AG04449 (cell line): ENCODE measurements around the gene MARF1.

Source experiments
- CTCF ChIA-PET: fragments of 350-600 bp; formaldehyde crosslinking; extraction: SDS; loops from one replicate; lab custom pipeline; 2021; ENCODE audit warnings: antibody characterized with exemption; lab: Yijun Ruan, JAX
- POLR2A ChIA-PET: fragments of 400-600, 350-600 bp; formaldehyde crosslinking; extraction: SDS; loops from one replicate; lab custom pipeline; 2020; ENCODE audit warnings: antibody characterized with exemption, inconsistent platforms; lab: Yijun Ruan, JAX
- DNase-seq: peaks from one replicate; pipeline ENCODE4 v3.0.0-alpha.2; 2010; ENCODE audit warnings: low read depth, low spot score
- H3K4me3 ChIP-seq: 2 replicates; pipeline ENCODE4 v1.5.1; 2011; ENCODE audit warnings: low read depth, mild to moderate bottlenecking, control low read depth, low read length
- CTCF ChIP-seq: IDR thresholded peaks from one replicate; pipeline ENCODE4 v1.5.1; 2011; ENCODE audit warnings: mild to moderate bottlenecking, moderate library complexity, low read length, control low read depth, inconsistent platforms; ENCODE audit not compliant: insufficient read depth; ENCODE audit errors: missing control alignments

The MARF1 gene

GRCh38 chr16:15597822-15598647 is 44.9 kb downstream of the MARF1 start:
- H3K4me3 ChIP-seq, result no peak overlapping the region
- CTCF ChIA-PET, result interaction anchor here (0.8 kb wide), 1 partner anchor 47 kb away, joined by 3 read pairs; no protein-coding TSS in a partner anchor
- POLR2A ChIA-PET, result no interaction called here
- TF ChIP-seq CTCF, result no peak
- DNase-seq, result no peak

- TF ChIP-seq CTCF, result no peak
- POLR2A ChIA-PET, result interaction anchor here (0.7 kb wide), 1 partner anchor 25 kb away, joined by 4 read pairs; no protein-coding TSS in a partner anchor
- CTCF ChIA-PET, result interaction anchor here (2.2 kb wide), 1 partner anchor 11 kb away, joined by 5 read pairs; no protein-coding TSS in a partner anchor
- H3K4me3 ChIP-seq, result no peak overlapping the region
- no peak for DNase-seq
Measured at GRCh38 chr16:15597135-15597534, 45.8 kb downstream of the MARF1 start.

GRCh38 chr16:15594711-15595320 is 48.1 kb downstream of the MARF1 start:
- CTCF ChIA-PET, result interaction anchor here (1.2 to 2.2 kb wide), 3 partner anchors 11 to 109 kb away, joined by 3 to 5 read pairs (median 3); no protein-coding TSS in a partner anchor
- TF ChIP-seq CTCF, result no peak
- POLR2A ChIA-PET, result no interaction called here
- no peak overlapping the region for H3K4me3 ChIP-seq
- no peak for DNase-seq

- no peak for TF ChIP-seq CTCF
- no peak for DNase-seq
- no peak overlapping the region for H3K4me3 ChIP-seq
- POLR2A ChIA-PET, result no interaction called here
- CTCF ChIA-PET, result interaction anchor here (1.0 kb wide), 1 partner anchor 17 kb away, joined by 4 read pairs; no protein-coding TSS in a partner anchor
Measured at GRCh38 chr16:15593235-15593634, 49.7 kb downstream of the MARF1 start.

GRCh38 chr16:15592324-15592723 is 50.6 kb downstream of the MARF1 start:
- POLR2A ChIA-PET, result no interaction called here
- no peak overlapping the region for H3K4me3 ChIP-seq
- CTCF ChIA-PET, result interaction anchor here (1.0 kb wide), 1 partner anchor 18 kb away, joined by 4 read pairs; no protein-coding TSS in a partner anchor
- DNase-seq, result no peak
- no peak for TF ChIP-seq CTCF

- no peak overlapping the region for H3K4me3 ChIP-seq
- DNase-seq, result no peak
- no peak for TF ChIP-seq CTCF
- CTCF ChIA-PET, result no interaction called here
- POLR2A ChIA-PET, result no interaction called here
Measured at GRCh38 chr16:15587152-15587825, 55.7 kb downstream of the MARF1 start.
